ENCODE measurements around the gene PSMA7.

DNA sequence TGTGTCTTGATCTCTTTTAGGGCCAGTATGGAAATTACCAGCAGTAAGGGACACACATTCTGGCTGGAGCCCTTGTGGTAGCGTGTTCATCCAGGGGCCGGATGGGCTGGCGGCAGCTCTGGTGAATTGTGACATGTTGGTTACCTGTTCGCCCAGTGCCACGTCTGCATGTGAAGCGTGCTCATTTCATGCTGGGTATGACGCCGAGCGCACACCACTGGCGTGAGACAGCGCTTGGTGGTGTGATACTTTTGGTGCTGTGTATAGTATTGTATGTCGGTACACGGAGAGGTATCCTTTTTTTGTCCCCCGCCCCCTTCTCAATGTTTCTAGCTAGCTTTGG, 35.9 kb upstream of the PSMA7 start:
- no peak for TF ChIP-seq EP300 (IDR thresholded peaks at IDR 0.05)
- TF ChIP-seq POLR2A (IDR thresholded peaks at IDR 0.05): no peak
- TF ChIP-seq, protein P1, sequence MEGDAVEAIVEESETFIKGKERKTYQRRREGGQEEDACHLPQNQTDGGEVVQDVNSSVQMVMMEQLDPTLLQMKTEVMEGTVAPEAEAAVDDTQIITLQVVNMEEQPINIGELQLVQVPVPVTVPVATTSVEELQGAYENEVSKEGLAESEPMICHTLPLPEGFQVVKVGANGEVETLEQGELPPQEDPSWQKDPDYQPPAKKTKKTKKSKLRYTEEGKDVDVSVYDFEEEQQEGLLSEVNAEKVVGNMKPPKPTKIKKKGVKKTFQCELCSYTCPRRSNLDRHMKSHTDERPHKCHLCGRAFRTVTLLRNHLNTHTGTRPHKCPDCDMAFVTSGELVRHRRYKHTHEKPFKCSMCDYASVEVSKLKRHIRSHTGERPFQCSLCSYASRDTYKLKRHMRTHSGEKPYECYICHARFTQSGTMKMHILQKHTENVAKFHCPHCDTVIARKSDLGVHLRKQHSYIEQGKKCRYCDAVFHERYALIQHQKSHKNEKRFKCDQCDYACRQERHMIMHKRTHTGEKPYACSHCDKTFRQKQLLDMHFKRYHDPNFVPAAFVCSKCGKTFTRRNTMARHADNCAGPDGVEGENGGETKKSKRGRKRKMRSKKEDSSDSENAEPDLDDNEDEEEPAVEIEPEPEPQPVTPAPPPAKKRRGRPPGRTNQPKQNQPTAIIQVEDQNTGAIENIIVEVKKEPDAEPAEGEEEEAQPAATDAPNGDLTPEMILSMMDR (IDR thresholded peaks at IDR 0.05): no peak

Measured in stomach (tissue), 4 donors.